Measurements from ENCODE around the gene NUCB2. TPM values are rescaled to one million over a fixed set of nuclear protein-coding genes. Genes with fewer than 3 reads are reported as not detected.

The NUCB2 gene
- total and polyA plus RNA-seq, 10 of the 15 experiments (the other 5 are each of a cell fraction or from before 2014, with no cell fraction given): 16.0 to 74.1 (median 52.1) TPM

GRCh38 chr11:17260020-17260419 is 16.5 kb upstream of the NUCB2 start:
- POLR2A ChIA-PET: no interaction called here
- TF ChIP-seq POLR2AphosphoS2 (IDR thresholded peaks at IDR 0.05; ENCODE audit: low read depth, low read length): no peak
- no peak for TF ChIP-seq RAD21 (IDR thresholded peaks at IDR 0.05; ENCODE audit: insufficient read depth, low read depth, low read length)
- no peak for TF ChIP-seq PAX5 (IDR thresholded peaks at IDR 0.05; ENCODE audit: borderline replicate concordance, low read depth, low read length)
- no peak for TF ChIP-seq EED (IDR thresholded peaks at IDR 0.05; ENCODE audit: low read depth)
- TF ChIP-seq SP1 (IDR thresholded peaks at IDR 0.05; ENCODE audit: low read depth, low read length): no peak
- TF ChIP-seq HDAC2 (IDR thresholded peaks at IDR 0.05): no peak
- no peak for TF ChIP-seq MEF2A (IDR thresholded peaks at IDR 0.05; ENCODE audit: insufficient read depth, low read depth, low read length)
- TF ChIP-seq NBN (IDR thresholded peaks at IDR 0.05): no peak
- no peak for TF ChIP-seq IKZF1 (conservative IDR thresholded peaks at IDR 0.05)
- no peak for TF ChIP-seq USF1 (IDR thresholded peaks at IDR 0.05; ENCODE audit: borderline replicate concordance, extremely low read length, insufficient read depth, low read depth, low read length)
- no peak for TF ChIP-seq BCLAF1 (IDR thresholded peaks at IDR 0.05)
- no peak for TF ChIP-seq SRF (IDR thresholded peaks at IDR 0.05; ENCODE audit: low read depth in 2 of 2, low read length in 2 of 2)
- TF ChIP-seq, protein P1, sequence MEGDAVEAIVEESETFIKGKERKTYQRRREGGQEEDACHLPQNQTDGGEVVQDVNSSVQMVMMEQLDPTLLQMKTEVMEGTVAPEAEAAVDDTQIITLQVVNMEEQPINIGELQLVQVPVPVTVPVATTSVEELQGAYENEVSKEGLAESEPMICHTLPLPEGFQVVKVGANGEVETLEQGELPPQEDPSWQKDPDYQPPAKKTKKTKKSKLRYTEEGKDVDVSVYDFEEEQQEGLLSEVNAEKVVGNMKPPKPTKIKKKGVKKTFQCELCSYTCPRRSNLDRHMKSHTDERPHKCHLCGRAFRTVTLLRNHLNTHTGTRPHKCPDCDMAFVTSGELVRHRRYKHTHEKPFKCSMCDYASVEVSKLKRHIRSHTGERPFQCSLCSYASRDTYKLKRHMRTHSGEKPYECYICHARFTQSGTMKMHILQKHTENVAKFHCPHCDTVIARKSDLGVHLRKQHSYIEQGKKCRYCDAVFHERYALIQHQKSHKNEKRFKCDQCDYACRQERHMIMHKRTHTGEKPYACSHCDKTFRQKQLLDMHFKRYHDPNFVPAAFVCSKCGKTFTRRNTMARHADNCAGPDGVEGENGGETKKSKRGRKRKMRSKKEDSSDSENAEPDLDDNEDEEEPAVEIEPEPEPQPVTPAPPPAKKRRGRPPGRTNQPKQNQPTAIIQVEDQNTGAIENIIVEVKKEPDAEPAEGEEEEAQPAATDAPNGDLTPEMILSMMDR (IDR thresholded peaks at IDR 0.05 in 2 of 3, conservative IDR thresholded peaks at IDR 0.05 in 1 of 3; ENCODE audit: control insufficient read depth in 2 of 3, extremely low read depth in 1 of 3, insufficient read depth in 1 of 3, low read depth in 3 of 3, low read length in 3 of 3): no peak
- no peaks in the 10 kb centered on the region for H3K9me3 ChIP-seq (replicated peaks; ENCODE audit: control insufficient read depth, insufficient read depth, low read length)
- intact Hi-C loops (cut with micrococcal nuclease; ENCODE audit: unreplicated experiment) (no loop called here), in situ Hi-C loops (cut with MboI) (no loop called here)
- no peak overlapping the region for H3K4me3 ChIP-seq
- no peak for ATAC-seq
- H3K4me2 ChIP-seq (ENCODE audit: control insufficient read depth, insufficient read depth): no peak overlapping the region
- CTCF ChIA-PET: interaction anchor here (0.8 kb wide), 1 partner anchor 23 kb away, joined by 3 read pairs; no protein-coding TSS in a partner anchor
- H3K4me1 ChIP-seq (ENCODE audit: control insufficient read depth, insufficient read depth, low read length): no peaks in the 10 kb centered on the region
- no peaks in the 10 kb centered on the region for H3K36me3 ChIP-seq (ENCODE audit: control insufficient read depth in 2 of 2, insufficient read depth in 2 of 2, low read length in 1 of 2)
- no peak overlapping the region for H3K27ac ChIP-seq (ENCODE audit: control insufficient read depth, insufficient read depth)
- no peaks in the 10 kb centered on the region for H3K79me2 ChIP-seq (ENCODE audit: control insufficient read depth, insufficient read depth, low read length)
- BruUV-seq (replicated peaks): no TSS peak
- H2AFZ ChIP-seq (ENCODE audit: control insufficient read depth, low read depth, low read length): no peak overlapping the region
- H4K20me1 ChIP-seq (ENCODE audit: control insufficient read depth, insufficient read depth): no peaks in the 10 kb centered on the region
- no peak for FAIRE-seq
- no peak overlapping the region for H3K9ac ChIP-seq (ENCODE audit: control insufficient read depth, insufficient read depth, low read length)
- RAD21 ChIA-PET (ENCODE audit: unreplicated experiment): no interaction called here
- SMC1A ChIA-PET (ENCODE audit: uncharacterized antibody, unreplicated experiment): no interaction called here
- no peaks in the 10 kb centered on the region; a peak in 1 of 4 replicates for H3K27me3 ChIP-seq (replicated peaks in 1 of 2; ENCODE audit: control insufficient read depth in 2 of 2, insufficient read depth in 2 of 2, low read length in 1 of 2)
- DNase-seq (ENCODE audit: low read depth, low spot score): no peak

All from GM12878 (cell line).